ENCODE results near the gene EMC1. TPM values are rescaled to one million over a fixed set of nuclear protein-coding genes. Genes with fewer than 3 reads are reported as not detected.
A peak's percentile ranks its signal among the peaks of the same experiment; 100 is the strongest.
"Not testable (repeated sequence)": the region's sequence is repeated elsewhere in the genome, so short reads cannot be mapped to it uniquely, and the experiment has no call there.

EMC1 gene
- total RNA-seq, 3 donors from 2014 or later: 22.3 to 42.3 (median 32.3) TPM

- Histone ChIP-seq H3K36me3 (no peaks in the 10 kb centered on the region), H3K9me3 (no peaks in the 10 kb centered on the region), H3K27ac (no peak overlapping the region), H3K4me3 (no peak overlapping the region), H3K4me1 (no peaks in the 10 kb centered on the region), H3K27me3 (no peaks in the 10 kb centered on the region)
- TF ChIP-seq, protein P1, sequence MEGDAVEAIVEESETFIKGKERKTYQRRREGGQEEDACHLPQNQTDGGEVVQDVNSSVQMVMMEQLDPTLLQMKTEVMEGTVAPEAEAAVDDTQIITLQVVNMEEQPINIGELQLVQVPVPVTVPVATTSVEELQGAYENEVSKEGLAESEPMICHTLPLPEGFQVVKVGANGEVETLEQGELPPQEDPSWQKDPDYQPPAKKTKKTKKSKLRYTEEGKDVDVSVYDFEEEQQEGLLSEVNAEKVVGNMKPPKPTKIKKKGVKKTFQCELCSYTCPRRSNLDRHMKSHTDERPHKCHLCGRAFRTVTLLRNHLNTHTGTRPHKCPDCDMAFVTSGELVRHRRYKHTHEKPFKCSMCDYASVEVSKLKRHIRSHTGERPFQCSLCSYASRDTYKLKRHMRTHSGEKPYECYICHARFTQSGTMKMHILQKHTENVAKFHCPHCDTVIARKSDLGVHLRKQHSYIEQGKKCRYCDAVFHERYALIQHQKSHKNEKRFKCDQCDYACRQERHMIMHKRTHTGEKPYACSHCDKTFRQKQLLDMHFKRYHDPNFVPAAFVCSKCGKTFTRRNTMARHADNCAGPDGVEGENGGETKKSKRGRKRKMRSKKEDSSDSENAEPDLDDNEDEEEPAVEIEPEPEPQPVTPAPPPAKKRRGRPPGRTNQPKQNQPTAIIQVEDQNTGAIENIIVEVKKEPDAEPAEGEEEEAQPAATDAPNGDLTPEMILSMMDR (IDR thresholded peaks at IDR 0.05): no peak
- TF ChIP-seq POLR2A (IDR thresholded peaks at IDR 0.05) (no peak), POLR2AphosphoS5 (IDR thresholded peaks at IDR 0.05) (no peak)
- intact Hi-C loops (cut with DNase I; ENCODE audit: low total_unique reads): no loop called here
- no peak for DNase-seq (ENCODE audit: low spot score in 2 of 2)
Measured at GRCh38 chr1:19262047-19262446, 10.7 kb upstream of the EMC1 start.

GRCh38 chr1:19260211-19261138, 9.2 kb upstream of the EMC1 start:
- H3K4me3 ChIP-seq: no peak overlapping the region
- TF ChIP-seq POLR2AphosphoS5 (IDR thresholded peaks at IDR 0.05) (no peak), POLR2A (IDR thresholded peaks at IDR 0.05) (no peak)
- TF ChIP-seq, protein P1 (IDR thresholded peaks at IDR 0.05): no peak
- H3K4me1 ChIP-seq: no peaks in the 10 kb centered on the region
- no peak overlapping the region for H3K27ac ChIP-seq
- no peaks in the 10 kb centered on the region for H3K36me3 ChIP-seq
- no peak for DNase-seq (ENCODE audit: low spot score in 2 of 2)
- no peaks in the 10 kb centered on the region for H3K27me3 ChIP-seq
- intact Hi-C loops (cut with DNase I; ENCODE audit: low total_unique reads): no loop called here
- H3K9me3 ChIP-seq: no peaks in the 10 kb centered on the region

DNA sequence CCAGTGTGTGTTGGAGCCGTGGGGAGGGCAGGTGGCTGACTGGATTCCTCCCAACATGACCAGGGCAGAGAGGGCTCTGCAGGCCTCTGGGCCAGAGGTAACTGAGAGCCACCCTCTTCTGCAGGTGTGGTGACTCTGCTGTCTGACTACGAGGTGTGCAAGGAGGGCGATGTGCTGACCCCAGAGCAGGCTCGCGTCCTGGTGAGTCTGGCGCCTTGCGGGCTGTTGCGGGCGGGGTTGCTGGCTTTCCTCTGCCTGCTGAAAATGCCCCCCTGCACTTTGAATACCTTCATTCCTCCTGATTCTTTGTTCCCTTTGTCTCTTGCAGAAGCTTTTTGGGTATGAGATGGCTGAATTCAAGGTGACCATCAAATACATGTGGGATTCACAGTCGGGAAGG, 7.0 kb upstream of the EMC1 start:
- Histone ChIP-seq H3K27ac (no peak overlapping the region), H3K4me3 (no peak overlapping the region), H3K9me3 (no peaks in the 10 kb centered on the region), H3K36me3 (no peaks in the 10 kb centered on the region), H3K27me3 (no peaks in the 10 kb centered on the region), H3K4me1 (peaks cover 0 to 4% of the 10 kb centered on the region in 2 donors)
- intact Hi-C loops (cut with DNase I; ENCODE audit: low total_unique reads): no loop called here
- DNase-seq (ENCODE audit: low spot score in 2 of 2): no peak
- no peak for TF ChIP-seq POLR2A (IDR thresholded peaks at IDR 0.05)
- TF ChIP-seq, protein P1 (IDR thresholded peaks at IDR 0.05): no peak
- no peak for TF ChIP-seq POLR2AphosphoS5 (IDR thresholded peaks at IDR 0.05)

DNA sequence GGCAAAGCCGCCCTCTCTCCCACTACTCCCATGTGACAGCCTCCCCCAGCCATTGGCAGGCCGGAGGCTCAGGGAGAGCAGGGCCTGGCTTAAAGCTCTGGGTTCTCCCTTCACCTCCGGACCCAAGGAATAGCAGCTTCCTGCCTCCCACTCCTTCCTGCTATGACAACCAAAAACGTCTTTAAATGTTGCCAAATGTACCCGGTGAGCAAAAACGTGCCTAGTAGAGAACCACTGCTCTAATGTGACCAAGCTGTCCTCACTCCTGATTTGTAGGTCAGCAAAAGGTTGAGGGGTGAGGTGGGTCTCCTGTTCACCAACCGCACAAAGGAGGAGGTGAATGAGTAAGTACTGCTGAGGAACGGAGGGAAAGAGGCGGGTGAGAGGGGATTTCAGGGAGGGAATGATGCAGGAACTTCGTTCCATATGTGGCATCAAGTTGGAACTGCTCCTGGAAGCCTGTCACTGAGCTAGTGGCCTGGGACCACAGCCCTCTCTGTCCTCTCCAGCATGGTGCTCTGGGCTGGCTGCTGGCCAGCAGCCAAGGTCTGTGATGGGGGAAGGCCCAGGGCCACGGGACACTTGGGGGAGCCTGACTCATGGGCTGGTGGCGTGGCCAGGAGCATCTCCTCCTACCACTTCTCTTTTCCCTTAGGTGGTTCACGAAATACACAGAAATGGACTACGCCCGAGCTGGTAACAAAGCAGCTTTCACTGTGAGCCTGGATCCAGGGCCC, 6.0 kb upstream of the EMC1 start:
- H3K27me3 ChIP-seq: no peaks in the 10 kb centered on the region
- peaks cover 4 to 14% of the 10 kb centered on the region in 2 donors for H3K4me1 ChIP-seq
- H3K27ac ChIP-seq: peak overlapping the region; percentile 2 to 36
- no peaks in the 10 kb centered on the region for H3K9me3 ChIP-seq
- TF ChIP-seq POLR2AphosphoS5 (IDR thresholded peaks at IDR 0.05): no peak
- no peak for TF ChIP-seq POLR2A (IDR thresholded peaks at IDR 0.05)
- TF ChIP-seq, protein P1 (IDR thresholded peaks at IDR 0.05): no peak
- H3K36me3 ChIP-seq: no peaks in the 10 kb centered on the region
- intact Hi-C loops (cut with DNase I; ENCODE audit: low total_unique reads): no loop called here
- no peak overlapping the region for H3K4me3 ChIP-seq
- DNase-seq (ENCODE audit: low spot score in 2 of 2): no peak

DNA sequence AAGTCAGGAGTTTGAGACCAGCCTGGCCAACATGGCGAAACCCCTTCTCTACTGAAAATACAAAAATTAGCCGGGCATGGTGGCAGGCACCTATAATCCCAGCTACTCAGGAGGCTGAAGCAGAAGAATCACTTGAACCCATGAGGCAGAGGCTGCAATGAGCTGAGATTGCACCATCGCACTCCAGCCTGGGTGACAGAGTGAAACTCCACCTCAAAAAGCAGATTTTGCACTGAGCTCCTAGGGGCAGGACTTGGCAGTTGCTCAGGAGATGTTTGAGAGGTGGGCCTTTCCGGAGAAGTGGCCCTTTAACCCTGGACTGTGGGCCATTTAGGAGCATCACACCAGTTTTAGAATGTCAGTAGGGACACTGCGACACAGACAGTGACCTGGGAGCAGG, 5.0 kb upstream of the EMC1 start:
- H3K27me3 ChIP-seq; DNase-seq (ENCODE audit: low spot score in 2 of 2); H3K36me3 ChIP-seq; H3K9me3 ChIP-seq; intact Hi-C loops (cut with DNase I; ENCODE audit: low total_unique reads); H3K4me3 ChIP-seq: not testable (repeated sequence)
- peak overlapping the region in 1 of 2 donors; percentile 44 for H3K27ac ChIP-seq
- peaks cover 4 to 15% of the 10 kb centered on the region in 2 donors for H3K4me1 ChIP-seq

Measured in breast epithelium (tissue), 4 donors.